Measurements from ENCODE around the gene BLTP1.
"Not testable (repeated sequence)": the region's sequence is repeated elsewhere in the genome, so short reads cannot be mapped to it uniquely, and the experiment has no call there.

Gene BLTP1

GRCh38 chr4:122151982-122152710 is at the start of gene BLTP1:
BLTP1 (plus strand) TSS chr4:122152331; CDS start chr4:122170648, 18,317 bp downstream.
- Histone ChIP-seq H3K27ac (ENCODE audit: poor library complexity, severe bottlenecking) (peak within 1 kb of the TSS; percentile 25), H3K9me3 (ENCODE audit: severe bottlenecking) (no peaks in the 10 kb centered on the region), H3K4me1 (ENCODE audit: insufficient read depth, poor library complexity, severe bottlenecking) (peaks cover 4% of the 10 kb centered on the region), H3K36me3 (ENCODE audit: low read depth) (0 out of 2 replicates have a peak, but pooled peaks cover 8% of the 10 kb centered on the region), H3K27me3 (ENCODE audit: insufficient read depth, poor library complexity, severe bottlenecking) (no peaks in the 10 kb centered on the region), H3K4me3 (ENCODE audit: severe bottlenecking) (peak within 1 kb of the TSS; percentile 78)
- ATAC-seq (ENCODE audit: low read depth) (peak; percentile 95), DNase-seq (ENCODE audit: low spot score) (peak; percentile 80)
- no peak for TF ChIP-seq CTCF (IDR thresholded peaks at IDR 0.05; ENCODE audit: poor library complexity, severe bottlenecking)

GRCh38 chr4:122104184-122104583 is 47.9 kb upstream of the BLTP1 start:
- no peaks in the 10 kb centered on the region for H3K36me3 ChIP-seq (ENCODE audit: low read depth)
- H3K27ac ChIP-seq (ENCODE audit: poor library complexity, severe bottlenecking) = no peak overlapping the region
- no peak for TF ChIP-seq CTCF (IDR thresholded peaks at IDR 0.05; ENCODE audit: poor library complexity, severe bottlenecking)
- DNase-seq (ENCODE audit: low spot score) = no peak
- no peaks in the 10 kb centered on the region for H3K27me3 ChIP-seq (ENCODE audit: insufficient read depth, poor library complexity, severe bottlenecking)
- no peaks in the 10 kb centered on the region for H3K9me3 ChIP-seq (ENCODE audit: severe bottlenecking)
- ATAC-seq (ENCODE audit: low read depth) = 0 out of 3 replicates have a peak, but pooled peaks have one; percentile 27
- H3K4me3 ChIP-seq (ENCODE audit: severe bottlenecking) = no peak overlapping the region
- H3K4me1 ChIP-seq (ENCODE audit: insufficient read depth, poor library complexity, severe bottlenecking) = no peaks in the 10 kb centered on the region

GRCh38 chr4:122107680-122108079 is 44.5 kb upstream of the BLTP1 start:
- no peaks in the 10 kb centered on the region for H3K36me3 ChIP-seq (ENCODE audit: low read depth)
- no peaks in the 10 kb centered on the region for H3K4me1 ChIP-seq (ENCODE audit: insufficient read depth, poor library complexity, severe bottlenecking)
- H3K27me3 ChIP-seq (ENCODE audit: insufficient read depth, poor library complexity, severe bottlenecking) = no peaks in the 10 kb centered on the region
- H3K27ac ChIP-seq (ENCODE audit: poor library complexity, severe bottlenecking) = no peak overlapping the region
- no peak overlapping the region for H3K4me3 ChIP-seq (ENCODE audit: severe bottlenecking)
- no peak for ATAC-seq (ENCODE audit: low read depth)
- H3K9me3 ChIP-seq (ENCODE audit: severe bottlenecking) = no peaks in the 10 kb centered on the region
- no peak for DNase-seq (ENCODE audit: low spot score)
- TF ChIP-seq CTCF (IDR thresholded peaks at IDR 0.05; ENCODE audit: poor library complexity, severe bottlenecking) = no peak

- not testable (repeated sequence) for H3K4me3 ChIP-seq (ENCODE audit: severe bottlenecking); ATAC-seq (ENCODE audit: low read depth); DNase-seq (ENCODE audit: low spot score)
These were observed 41.8 kb upstream of the BLTP1 start for GRCh38 chr4:122110304-122110703.

GRCh38 chr4:122117743-122118142 is 34.4 kb upstream of the BLTP1 start:
- Histone ChIP-seq H3K27me3 (ENCODE audit: insufficient read depth, poor library complexity, severe bottlenecking) (no peaks in the 10 kb centered on the region), H3K27ac (ENCODE audit: poor library complexity, severe bottlenecking) (no peak overlapping the region), H3K9me3 (ENCODE audit: severe bottlenecking) (no peaks in the 10 kb centered on the region), H3K4me3 (ENCODE audit: severe bottlenecking) (no peak overlapping the region), H3K4me1 (ENCODE audit: insufficient read depth, poor library complexity, severe bottlenecking) (no peaks in the 10 kb centered on the region), H3K36me3 (ENCODE audit: low read depth) (no peaks in the 10 kb centered on the region)
- no peak for TF ChIP-seq CTCF (IDR thresholded peaks at IDR 0.05; ENCODE audit: poor library complexity, severe bottlenecking)
- no peak for DNase-seq (ENCODE audit: low spot score)
- peak; percentile 52; the same call in 2 of the 3 replicates for ATAC-seq (ENCODE audit: low read depth)

More at GRCh38 chr4:122110304-122110703, 41.8 kb upstream of the BLTP1 start:
- not testable (repeated sequence) for H3K27ac ChIP-seq (ENCODE audit: poor library complexity, severe bottlenecking); H3K9me3 ChIP-seq (ENCODE audit: severe bottlenecking); H3K4me1 ChIP-seq (ENCODE audit: insufficient read depth, poor library complexity, severe bottlenecking); H3K36me3 ChIP-seq (ENCODE audit: low read depth); H3K27me3 ChIP-seq (ENCODE audit: insufficient read depth, poor library complexity, severe bottlenecking)
